OCI-LY7 (cell line): ENCODE measurements around the gene LRRC8D. TPM values are rescaled to one million over a fixed set of nuclear protein-coding genes. Genes with fewer than 3 reads are reported as not detected.

Experiments used
- BruUV-seq: library from RNA; stranded (reverse); fragments of 400-500 nt; replicated peaks from 2 replicates; lab custom pipeline; 2021; lab: Mats Ljungman, UMichigan
- CTCF ChIA-PET: fragments of 300-600 bp; sonication (Branson Sonifier 250); formaldehyde crosslinking; loops from one replicate; lab custom pipeline; 2022; ENCODE audit warnings: antibody characterized with exemption; ENCODE audit not compliant: unreplicated experiment; lab: Charles Lee
- POLR2A ChIA-PET: fragments of 300-600 bp; sonication (Branson Sonifier 250); formaldehyde crosslinking; loops from one replicate; lab custom pipeline; 2022; ENCODE audit warnings: antibody characterized with exemption; lab: Charles Lee
- DNase-seq: peaks from one replicate; pipeline ENCODE4 v3.0.0-alpha.2; 2015; ENCODE audit warnings: low spot score
- H2AFZ ChIP-seq: fragments of 200-600 bp; sonication (generic), shearing (Covaris generic); 2 replicates; pipeline ENCODE4 v1.6.1; 2014; ENCODE audit warnings: mild to moderate bottlenecking, antibody characterized with exemption, low read length, moderate library complexity
- H3K27ac ChIP-seq: fragments of 200-600 bp; sonication (generic); 2 replicates; pipeline ENCODE4 v1.5.1; 2014; ENCODE audit warnings: mixed run types, low read depth, mild to moderate bottlenecking, moderate library complexity, low read length, inconsistent platforms; ENCODE audit not compliant: poor library complexity, severe bottlenecking
- H3K36me3 ChIP-seq: fragments of 200-600 bp; sonication (generic); 2 replicates; pipeline ENCODE4 v1.6.1; 2014; ENCODE audit warnings: mild to moderate bottlenecking, antibody characterized with exemption, low read length, moderate library complexity, mixed read lengths; ENCODE audit not compliant: insufficient read depth
- H3K4me1 ChIP-seq: fragments of 200-600 bp; sonication (generic); 2 replicates; pipeline ENCODE4 v1.5.1; 2014; ENCODE audit warnings: mild to moderate bottlenecking, low read length; ENCODE audit not compliant: insufficient read depth, poor library complexity, severe bottlenecking
- H3K4me2 ChIP-seq: fragments of 200-600 bp; sonication (generic); 2 replicates; pipeline ENCODE4 v1.6.1; 2014; ENCODE audit warnings: mild to moderate bottlenecking, low read length
- H3K4me3 ChIP-seq: fragments of 200-600 bp; sonication (generic); 2 replicates; pipeline ENCODE4 v1.5.1; 2014; ENCODE audit warnings: mild to moderate bottlenecking, low read depth, low read length; ENCODE audit not compliant: poor library complexity, severe bottlenecking
- H3K79me2 ChIP-seq: fragments of 200-600 bp; sonication (generic); 2 replicates; pipeline ENCODE4 v1.6.1; 2016; ENCODE audit warnings: low read depth, mild to moderate bottlenecking, low read length, moderate library complexity, mixed read lengths; ENCODE audit not compliant: insufficient read depth
- H3K9me2 ChIP-seq: fragments of 200-600 bp; sonication (generic); 2 replicates; pipeline ENCODE4 v1.6.1; 2016; ENCODE audit warnings: mild to moderate bottlenecking, low read length, mixed read lengths; ENCODE audit not compliant: insufficient read depth
- H3K9me3 ChIP-seq: fragments of 200-600 bp; sonication (generic); 2 replicates; pipeline ENCODE4 v1.6.1; 2014; ENCODE audit warnings: mild to moderate bottlenecking, mixed run types, low read length, mixed read lengths
- H4K20me1 ChIP-seq: fragments of 200-600 bp; sonication (generic); 2 replicates; pipeline ENCODE4 v1.6.1; 2014; ENCODE audit warnings: mild to moderate bottlenecking, antibody characterized with exemption, low read length, moderate library complexity, mixed read lengths; ENCODE audit not compliant: insufficient read depth
- EZH2phosphoT487 ChIP-seq: fragments of 200-600 bp; sonication (generic); IDR thresholded peaks from 2 replicates; pipeline ENCODE4 v1.6.1; 2018; ENCODE audit warnings: low read depth, borderline replicate concordance, mild to moderate bottlenecking, mixed run types, antibody characterized with exemption, low read length, moderate library complexity, mixed read lengths
- intact Hi-C: fragments of 100-400 bp; cut with micrococcal nuclease; formaldehyde crosslinking; loops from one replicate; pipeline ENCODE4 v1.10.0; 2022; ENCODE audit not compliant: unreplicated experiment
- total RNA-seq, 2 experiments: library from RNA; depleted of rRNA in 1 of 2; stranded (reverse); fragments of >200 nt in 1 of 2; shearing (Covaris generic) in 1 of 2; gene quantifications; 2 replicates each; pipeline ENCODE4 v1.2.3, GENCODE V29; 2014 to 2022
- TF ChIP-seq, protein P1 (sequence below): fragments of 200-600 bp; sonication (generic); conservative IDR thresholded peaks from 2 replicates; pipeline ENCODE4 v1.5.1; 2014; ENCODE audit warnings: mild to moderate bottlenecking, antibody characterized with exemption, low read length, moderate library complexity, mixed read lengths

Gene LRRC8D
- total RNA-seq, 2 experiments from 2014 or later: 23.8 to 37.1 TPM

DNA sequence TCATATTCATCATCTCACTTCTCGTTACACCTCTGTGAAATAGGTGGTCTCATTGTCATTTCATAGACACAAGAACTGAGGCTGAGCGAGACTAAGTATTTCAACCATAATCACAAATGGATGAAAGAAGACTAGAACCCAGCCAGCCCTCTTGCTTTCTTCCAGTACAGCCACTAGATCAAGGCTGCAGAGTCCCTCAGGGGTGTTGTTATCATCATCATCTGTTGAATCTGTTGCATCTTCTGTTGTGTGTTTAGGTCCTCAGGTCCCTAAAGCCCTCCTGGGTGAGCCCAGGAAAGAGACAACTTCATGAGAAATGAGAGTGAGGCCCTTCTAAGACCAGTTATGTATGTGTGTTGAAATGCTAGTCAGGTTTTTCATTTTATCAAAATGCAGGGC is 87.4 kb downstream of the LRRC8D start:
- H3K9me2 ChIP-seq: no peaks in the 10 kb centered on the region
- no peak for DNase-seq
- H3K4me3 ChIP-seq: no peak overlapping the region
- H3K27ac ChIP-seq: no peak overlapping the region
- POLR2A ChIA-PET: no interaction called here
- peaks cover 6% of the 10 kb centered on the region; the same call in 1 of the 2 replicates for H3K36me3 ChIP-seq
- peaks cover 46% of the 10 kb centered on the region for H3K4me1 ChIP-seq
- no peak overlapping the region for H2AFZ ChIP-seq
- no TSS peak for BruUV-seq
- H3K9me3 ChIP-seq: no peaks in the 10 kb centered on the region
- H3K79me2 ChIP-seq: peaks cover 7% of the 10 kb centered on the region; the same call in 1 of the 2 replicates
- intact Hi-C loops: no loop called here
- H4K20me1 ChIP-seq: peaks cover 6% of the 10 kb centered on the region; the same call in 1 of the 2 replicates
- CTCF ChIA-PET: no interaction called here
- no peak for TF ChIP-seq EZH2phosphoT487
- peak overlapping the region; percentile 32 for H3K4me2 ChIP-seq

DNA sequence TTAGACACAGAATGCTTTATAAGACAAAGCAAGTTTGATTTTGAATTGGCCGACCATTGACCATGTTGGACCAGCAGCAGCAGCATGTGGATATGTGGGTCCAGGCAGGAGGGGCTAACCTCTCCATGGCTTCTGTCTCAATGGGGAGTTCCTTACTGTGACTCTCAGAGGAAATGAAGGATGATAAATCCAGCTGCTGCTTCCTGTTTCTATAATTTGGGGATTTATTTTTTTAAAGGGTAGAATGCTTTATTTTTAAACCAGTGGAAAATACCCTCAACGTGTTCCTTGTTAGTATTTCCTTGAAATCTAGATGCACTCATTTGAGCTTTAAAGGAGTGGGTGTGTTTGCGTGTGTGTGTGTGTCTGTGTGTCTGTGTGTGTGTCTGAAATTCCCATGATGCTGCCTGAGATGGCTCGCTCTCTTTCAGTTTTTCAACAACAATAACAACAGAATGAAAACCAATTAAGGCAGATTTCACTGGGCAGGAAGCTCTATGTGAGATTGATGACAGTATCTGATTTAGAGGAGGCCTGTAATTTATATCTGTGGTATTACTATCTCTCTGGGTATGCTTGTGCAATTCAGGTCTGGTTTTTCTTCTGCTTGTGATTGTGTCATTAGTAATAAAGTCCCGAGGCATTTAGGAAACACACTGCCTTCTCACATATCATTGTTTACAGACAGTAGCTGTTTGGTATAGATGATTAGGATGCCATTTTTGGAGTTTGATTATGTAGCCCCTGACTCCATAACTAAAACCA is 88.0 kb downstream of the LRRC8D start:
- H3K4me1 ChIP-seq: peaks cover 45% of the 10 kb centered on the region
- intact Hi-C loops: no loop called here
- TF ChIP-seq, protein P1, sequence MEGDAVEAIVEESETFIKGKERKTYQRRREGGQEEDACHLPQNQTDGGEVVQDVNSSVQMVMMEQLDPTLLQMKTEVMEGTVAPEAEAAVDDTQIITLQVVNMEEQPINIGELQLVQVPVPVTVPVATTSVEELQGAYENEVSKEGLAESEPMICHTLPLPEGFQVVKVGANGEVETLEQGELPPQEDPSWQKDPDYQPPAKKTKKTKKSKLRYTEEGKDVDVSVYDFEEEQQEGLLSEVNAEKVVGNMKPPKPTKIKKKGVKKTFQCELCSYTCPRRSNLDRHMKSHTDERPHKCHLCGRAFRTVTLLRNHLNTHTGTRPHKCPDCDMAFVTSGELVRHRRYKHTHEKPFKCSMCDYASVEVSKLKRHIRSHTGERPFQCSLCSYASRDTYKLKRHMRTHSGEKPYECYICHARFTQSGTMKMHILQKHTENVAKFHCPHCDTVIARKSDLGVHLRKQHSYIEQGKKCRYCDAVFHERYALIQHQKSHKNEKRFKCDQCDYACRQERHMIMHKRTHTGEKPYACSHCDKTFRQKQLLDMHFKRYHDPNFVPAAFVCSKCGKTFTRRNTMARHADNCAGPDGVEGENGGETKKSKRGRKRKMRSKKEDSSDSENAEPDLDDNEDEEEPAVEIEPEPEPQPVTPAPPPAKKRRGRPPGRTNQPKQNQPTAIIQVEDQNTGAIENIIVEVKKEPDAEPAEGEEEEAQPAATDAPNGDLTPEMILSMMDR: no peak
- TF ChIP-seq EZH2phosphoT487: no peak
- no peak overlapping the region for H3K27ac ChIP-seq
- peaks cover 7% of the 10 kb centered on the region; the same call in 1 of the 2 replicates for H3K79me2 ChIP-seq
- CTCF ChIA-PET: no interaction called here
- peaks cover 6% of the 10 kb centered on the region; the same call in 1 of the 2 replicates for H4K20me1 ChIP-seq
- no peak overlapping the region for H3K4me3 ChIP-seq
- DNase-seq: no peak
- peaks cover 6% of the 10 kb centered on the region; the same call in 1 of the 2 replicates for H3K36me3 ChIP-seq
- no peaks in the 10 kb centered on the region for H3K9me2 ChIP-seq
- H3K9me3 ChIP-seq: no peaks in the 10 kb centered on the region
- POLR2A ChIA-PET: interaction anchor here (0.7 kb wide), 1 partner anchor 86 kb away, joined by 4 read pairs; no protein-coding TSS in a partner anchor
- peak overlapping the region; percentile 32 for H3K4me2 ChIP-seq
- H2AFZ ChIP-seq: no peak overlapping the region
- BruUV-seq: no TSS peak

DNA sequence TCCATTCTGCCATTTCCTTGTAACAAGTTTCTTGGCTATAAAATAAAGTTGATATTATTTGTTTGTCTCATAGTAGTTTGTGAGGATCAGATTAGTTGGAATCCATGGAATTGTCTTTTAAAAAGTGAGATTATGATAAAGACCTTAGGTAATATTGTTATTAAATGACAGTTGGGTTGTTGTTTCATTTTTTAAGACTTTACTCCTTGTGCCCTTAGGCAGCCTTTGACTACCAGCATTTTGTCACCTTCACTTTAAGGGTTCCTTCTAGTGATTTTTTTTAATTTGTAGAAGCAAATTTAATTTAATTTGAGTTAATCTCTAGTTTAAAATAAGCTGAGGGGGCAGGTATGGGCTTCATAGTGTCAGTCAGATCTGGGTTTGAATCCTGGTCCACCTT is 89.4 kb downstream of the LRRC8D start:
- intact Hi-C loops: no loop called here
- Histone ChIP-seq H3K9me3 (no peaks in the 10 kb centered on the region), H3K4me3 (no peak overlapping the region), H3K27ac (no peak overlapping the region), H4K20me1 (0 out of 2 replicates have a peak, but pooled peaks cover 6% of the 10 kb centered on the region), H3K79me2 (peaks cover 7% of the 10 kb centered on the region; the same call in 1 of the 2 replicates), H3K4me2 (no peak overlapping the region), H2AFZ (no peak overlapping the region), H3K4me1 (peaks cover 39% of the 10 kb centered on the region), H3K36me3 (peaks cover 6% of the 10 kb centered on the region; the same call in 1 of the 2 replicates), H3K9me2 (no peaks in the 10 kb centered on the region)
- BruUV-seq: no TSS peak
- no peak for TF ChIP-seq EZH2phosphoT487
- TF ChIP-seq, protein P1: no peak
- no peak for DNase-seq
- ChIA-PET POLR2A (interaction anchor here (0.6 to 1.4 kb wide), 4 partner anchors 10 to 62 kb away, joined by 3 to 8 read pairs (median 4); no protein-coding TSS in a partner anchor), CTCF (no interaction called here)
